ENCODE results near the gene RAD51AP1.

Gene RAD51AP1

GRCh38 chr12:4552191-4552590 is 13.5 kb downstream of the RAD51AP1 start:
- no peak for DNase-seq (ENCODE audit: low read depth in 2 of 2)

GRCh38 chr12:4553943-4554342 is 15.3 kb downstream of the RAD51AP1 start:
- DNase-seq (ENCODE audit: low read depth in 2 of 2), result no peak

GRCh38 chr12:4555804-4556203 is 17.1 kb downstream of the RAD51AP1 start:
- DNase-seq (ENCODE audit: low read depth in 2 of 2), result no peak

GRCh38 chr12:4556735-4557530 is 18.2 kb downstream of the RAD51AP1 start:
- DNase-seq (ENCODE audit: low read depth in 2 of 2), result no peak

- DNase-seq (ENCODE audit: low read depth in 2 of 2), result no peak
Observed at GRCh38 chr12:4557586-4557985, 18.9 kb downstream of the RAD51AP1 start.

GRCh38 chr12:4558171-4558570 is 19.5 kb downstream of the RAD51AP1 start:
- no peak for DNase-seq (ENCODE audit: low read depth in 2 of 2)

GRCh38 chr12:4562034-4562657 is 23.5 kb downstream of the RAD51AP1 start, which contains the start of gene DYRK4:
DYRK4 (plus strand) TSS chr12:4562208; CDS start chr12:4562246, 38 bp downstream.
- no peak for DNase-seq (ENCODE audit: low read depth in 2 of 2)

- DNase-seq (ENCODE audit: low read depth in 2 of 2), result no peak
Observed at GRCh38 chr12:4563336-4563735, 24.6 kb downstream of the RAD51AP1 start.

GRCh38 chr12:4564818-4565217 is 26.1 kb downstream of the RAD51AP1 start:
- DNase-seq (ENCODE audit: low read depth in 2 of 2), result no peak

GRCh38 chr12:4566474-4566873 is 27.8 kb downstream of the RAD51AP1 start:
- DNase-seq (ENCODE audit: low read depth in 2 of 2), result no peak

GRCh38 chr12:4567073-4567881 is 28.6 kb downstream of the RAD51AP1 start:
- DNase-seq (ENCODE audit: low read depth in 2 of 2), result no peak

GRCh38 chr12:4569261-4569660 is 30.6 kb downstream of the RAD51AP1 start:
- no peak for DNase-seq (ENCODE audit: low read depth in 2 of 2)

- no peak for DNase-seq (ENCODE audit: low read depth in 2 of 2)
Observed at GRCh38 chr12:4572680-4573079, 34.0 kb downstream of the RAD51AP1 start.

- DNase-seq (ENCODE audit: low read depth in 2 of 2), result no peak
Observed at GRCh38 chr12:4579305-4580102, 40.8 kb downstream of the RAD51AP1 start.

- DNase-seq (ENCODE audit: low read depth in 2 of 2), result no peak
Observed at GRCh38 chr12:4580281-4580688, 41.6 kb downstream of the RAD51AP1 start.

- DNase-seq (ENCODE audit: low read depth in 2 of 2), result no peak
Observed at GRCh38 chr12:4584281-4584680, 45.6 kb downstream of the RAD51AP1 start.

GRCh38 chr12:4584896-4585295 is 46.2 kb downstream of the RAD51AP1 start:
- DNase-seq (ENCODE audit: low read depth in 2 of 2), result no peak

- DNase-seq (ENCODE audit: low read depth in 2 of 2), result no peak
Observed at GRCh38 chr12:4586500-4586899, 47.8 kb downstream of the RAD51AP1 start.

- no peak for DNase-seq (ENCODE audit: low read depth in 2 of 2)
Observed at GRCh38 chr12:4587108-4587507, 48.4 kb downstream of the RAD51AP1 start.

GRCh38 chr12:4588916-4589315 is 50.2 kb downstream of the RAD51AP1 start:
- DNase-seq (ENCODE audit: low read depth in 2 of 2), result no peak

GRCh38 chr12:4589941-4590340 is 51.3 kb downstream of the RAD51AP1 start:
- DNase-seq (ENCODE audit: low read depth in 2 of 2), result no peak

All from stimulated activated CD8-positive, alpha-beta memory T cell treated with anti-CD3 and anti-CD28 coated beads, Interleukin-15, amount 100 ng/mL, for 4 hours (primary cell).